Measurements from ENCODE around the gene ZNF747.
A peak's percentile ranks its signal among the peaks of the same experiment; 100 is the strongest.
"Not testable (repeated sequence)": the region's sequence is repeated elsewhere in the genome, so short reads cannot be mapped to it uniquely, and the experiment has no call there.

Gene ZNF747

GRCh38 chr16:30532285-30533145, 2.1 kb downstream of the ZNF747 start:
- DNase-seq = no peak

- no peak for DNase-seq
These were observed 4.3 kb downstream of the ZNF747 start for GRCh38 chr16:30530163-30531037.

- no peak for DNase-seq
These were observed 5.7 kb downstream of the ZNF747 start for GRCh38 chr16:30528799-30529457.

- DNase-seq = peak; percentile 85 to 91
These were observed 7.0 kb downstream of the ZNF747 start for GRCh38 chr16:30527635-30528178.

GRCh38 chr16:30526823-30527634, 7.6 kb downstream of the ZNF747 start:
- peak; percentile 90 to 93 for DNase-seq

- DNase-seq = no peak
These were observed 8.4 kb downstream of the ZNF747 start, which contains the start of gene ZNF768 for GRCh38 chr16:30526137-30526822. Gene ZNF768, minus strand, starts transcription at chr16:30526566. Its CDS starts 153 bp downstream, at chr16:30526413.

- peak in 1 of 2 experiments; percentile 12 for DNase-seq
These were observed 8.9 kb downstream of the ZNF747 start for GRCh38 chr16:30525844-30526136.

GRCh38 chr16:30524575-30525568, 9.8 kb downstream of the ZNF747 start:
- no peak for DNase-seq

- DNase-seq = no peak
These were observed 10.7 kb downstream of the ZNF747 start for GRCh38 chr16:30523768-30524574.

GRCh38 chr16:30522702-30523463, 11.8 kb downstream of the ZNF747 start:
- DNase-seq = not testable (repeated sequence)

GRCh38 chr16:30521873-30522641, 12.6 kb downstream of the ZNF747 start:
- DNase-seq = no peak

GRCh38 chr16:30521476-30521872, 13.2 kb downstream of the ZNF747 start:
- no peak for DNase-seq

GRCh38 chr16:30519120-30520049, 15.3 kb downstream of the ZNF747 start:
- no peak for DNase-seq

GRCh38 chr16:30518552-30518951, 16.1 kb downstream of the ZNF747 start:
- DNase-seq = no peak

- DNase-seq = no peak
These were observed 19.4 kb downstream of the ZNF747 start for GRCh38 chr16:30515275-30515674.

GRCh38 chr16:30511509-30511908, 23.1 kb downstream of the ZNF747 start:
- no peak for DNase-seq
